Activated CD8-positive, alpha-beta T cell treated with anti-CD3 and anti-CD28 coated beads for 36 hours (primary cell): Measurements from ENCODE around the gene CD300LF. TPM values are rescaled to one million over a fixed set of nuclear protein-coding genes. Genes with fewer than 3 reads are reported as not detected.

Experiments used
- ATAC-seq: fragments of 200-7000 bp; cut with Tn5 transposase; one replicate; pipeline ENCODE4 v1.10.0; 2021; ENCODE audit warnings: mild to moderate bottlenecking, moderate library complexity
- CTCF ChIA-PET: fragments of 350-600 bp; sonication (Branson Sonifier 250); formaldehyde crosslinking; loops from one replicate; lab custom pipeline; 2021; ENCODE audit warnings: antibody characterized with exemption; lab: Charles Lee
- POLR2A ChIA-PET: fragments of 350-600 bp; sonication (Branson Sonifier 250); formaldehyde crosslinking; loops from one replicate; lab custom pipeline; 2021; ENCODE audit warnings: antibody characterized with exemption; lab: Charles Lee
- DNase-seq: peaks from one replicate; pipeline ENCODE4 v3.0.0-alpha.2; 2020
- H3K27ac Mint-ChIP-seq: one replicate; pipeline ENCODE4 v1.8.0; 2021; ENCODE audit warnings: mild to moderate bottlenecking, mixed read lengths
- H3K27me3 Mint-ChIP-seq: one replicate; pipeline ENCODE4 v1.8.0; 2021; ENCODE audit warnings: mixed read lengths
- H3K36me3 Mint-ChIP-seq: one replicate; pipeline ENCODE4 v1.8.0; 2021; ENCODE audit warnings: low read depth, mixed read lengths
- H3K4me1 Mint-ChIP-seq: one replicate; pipeline ENCODE4 v1.8.0; 2021; ENCODE audit warnings: low read depth, mixed read lengths
- H3K4me3 Mint-ChIP-seq: one replicate; pipeline ENCODE4 v1.8.0; 2021; ENCODE audit warnings: mild to moderate bottlenecking, moderate library complexity, mixed read lengths
- H3K9me3 Mint-ChIP-seq: one replicate; pipeline ENCODE4 v1.8.0; 2021; ENCODE audit warnings: mixed read lengths
- CTCF ChIP-seq: fragments of 200-600 bp; IDR thresholded peaks from one replicate; pipeline ENCODE4 v1.8.0; 2022; ENCODE audit warnings: antibody characterized with exemption, mild to moderate bottlenecking
- intact Hi-C: fragments of 100-400 bp; cut with micrococcal nuclease; formaldehyde crosslinking; loops from one replicate; pipeline ENCODE4 v1.10.0; 2022
- total RNA-seq, 2 experiments: library from RNA; stranded (reverse); gene quantifications; one replicate each; pipeline ENCODE4 v1.2.3, GENCODE V29; 2021

Gene CD300LF
- total RNA-seq, 2 experiments from 2014 or later: not detected

- peak; percentile 82 for ATAC-seq
- no peak for TF ChIP-seq CTCF
- H3K27me3 Mint-ChIP-seq: no peaks in the 10 kb centered on the region
- peak overlapping the region; percentile 51 for H3K4me3 Mint-ChIP-seq
- peaks cover 68% of the 10 kb centered on the region for H3K4me1 Mint-ChIP-seq
- no peaks in the 10 kb centered on the region for H3K9me3 Mint-ChIP-seq
- ChIA-PET POLR2A (interaction anchor here (0.8 to 4.2 kb wide), 7 partner anchors 10 to 20 kb away, joined by 3 to 19 read pairs (median 8); partner anchors contain the start of gene NAT9), CTCF (interaction anchor here (0.7 to 8.6 kb wide), 15 partner anchors 7 to 203 kb away, joined by 3 to 98 read pairs (median 5); partner anchors contain the start of genes NHERF1 and RAB37)
- H3K27ac Mint-ChIP-seq: peak overlapping the region; percentile 81
- intact Hi-C loops: no loop called here
- peaks cover 18% of the 10 kb centered on the region for H3K36me3 Mint-ChIP-seq
- peak; percentile 75 for DNase-seq
Measured at GRCh38 chr17:74759243-74759801, 46.6 kb upstream of the CD300LF start.

GRCh38 chr17:74758848-74759168, 46.1 kb upstream of the CD300LF start:
- H3K4me3 Mint-ChIP-seq: peak overlapping the region; percentile 51
- CTCF ChIA-PET: interaction anchor here (0.7 to 8.6 kb wide), 14 partner anchors 7 to 203 kb away, joined by 3 to 98 read pairs (median 6); partner anchors contain the start of genes NHERF1 and RAB37
- H3K36me3 Mint-ChIP-seq: peaks cover 20% of the 10 kb centered on the region
- DNase-seq (peak; percentile 51), ATAC-seq (peak; percentile 61)
- no peak for TF ChIP-seq CTCF
- H3K27me3 Mint-ChIP-seq: no peaks in the 10 kb centered on the region
- intact Hi-C loops: no loop called here
- no peaks in the 10 kb centered on the region for H3K9me3 Mint-ChIP-seq
- peaks cover 69% of the 10 kb centered on the region for H3K4me1 Mint-ChIP-seq
- POLR2A ChIA-PET: interaction anchor here (0.8 to 4.2 kb wide), 7 partner anchors 9 to 21 kb away, joined by 3 to 19 read pairs (median 8); partner anchors contain the start of gene NAT9
- peak overlapping the region; percentile 81 for H3K27ac Mint-ChIP-seq

GRCh38 chr17:74757931-74758847, 45.5 kb upstream of the CD300LF start:
- ChIA-PET CTCF (interaction anchor here (1.1 to 8.6 kb wide), 9 partner anchors 11 to 101 kb away, joined by 4 to 98 read pairs (median 9); partner anchors contain the start of genes NHERF1 and RAB37), POLR2A (interaction anchor here (0.7 to 2.7 kb wide), 7 partner anchors 9 to 24 kb away, joined by 3 to 19 read pairs (median 8); partner anchors contain the start of gene NAT9)
- intact Hi-C loops: no loop called here
- ATAC-seq: no peak
- no peaks in the 10 kb centered on the region for H3K27me3 Mint-ChIP-seq
- no peaks in the 10 kb centered on the region for H3K9me3 Mint-ChIP-seq
- H3K36me3 Mint-ChIP-seq: peaks cover 22% of the 10 kb centered on the region
- no peak for TF ChIP-seq CTCF
- peak overlapping the region; percentile 81 for H3K27ac Mint-ChIP-seq
- DNase-seq: no peak
- H3K4me1 Mint-ChIP-seq: peaks cover 75% of the 10 kb centered on the region
- peak overlapping the region; percentile 51 for H3K4me3 Mint-ChIP-seq

GRCh38 chr17:74757502-74757901, 44.8 kb upstream of the CD300LF start:
- Mint-ChIP-seq H3K4me3 (no peak overlapping the region), H3K27me3 (no peaks in the 10 kb centered on the region), H3K36me3 (peaks cover 24% of the 10 kb centered on the region), H3K9me3 (no peaks in the 10 kb centered on the region), H3K4me1 (peaks cover 78% of the 10 kb centered on the region), H3K27ac (peak overlapping the region; percentile 81)
- no peak for TF ChIP-seq CTCF
- POLR2A ChIA-PET: interaction anchor here (0.7 to 1.3 kb wide), 2 partner anchors 19 to 23 kb away, joined by 3 to 8 read pairs; partner anchors contain the start of gene NAT9
- CTCF ChIA-PET: interaction anchor here (1.4 to 8.6 kb wide), 6 partner anchors 10 to 100 kb away, joined by 4 to 98 read pairs (median 26); partner anchors contain the start of genes NHERF1 and RAB37
- ATAC-seq: no peak
- DNase-seq: no peak
- intact Hi-C loops: no loop called here
